HepG2 (cell line): ENCODE data around the gene C6orf132. TPM values are rescaled to one million over a fixed set of nuclear protein-coding genes. Genes with fewer than 3 reads are reported as not detected.

ENCODE experiments used
- ATF2 ChIP-seq: sonication (generic); formaldehyde crosslinking; IDR thresholded peaks from 2 replicates; pipeline ENCODE4 v1.4.0; 2020; ENCODE audit warnings: missing genetic modification reagents
- CCDC6 ChIP-seq: sonication (generic); formaldehyde crosslinking; IDR thresholded peaks from 2 replicates; pipeline ENCODE4 v1.8.1; 2022; ENCODE audit warnings: mild to moderate bottlenecking, missing genetic modification reagents, moderate library complexity
- DMTF1 ChIP-seq: sonication (generic); formaldehyde crosslinking; IDR thresholded peaks from 2 replicates; pipeline ENCODE4 v1.4.0; 2020; ENCODE audit warnings: mild to moderate bottlenecking, missing genetic modification reagents
- GTF2F1 ChIP-seq: fragments of 150-350 bp; IDR thresholded peaks from 2 replicates; pipeline ENCODE4 v1.6.1; 2014; ENCODE audit warnings: low read length
- HNRNPH1 ChIP-seq: fragments of 200-400 bp; formaldehyde crosslinking; optimal IDR thresholded peaks from 2 replicates; pipeline ENCODE3; 2017; ENCODE audit warnings: mild to moderate bottlenecking, low read depth, low read length
- HNRNPK ChIP-seq: fragments of 200-400 bp; formaldehyde crosslinking; IDR thresholded peaks from 2 replicates; pipeline ENCODE4 v1.6.1; 2018; ENCODE audit warnings: low read length, low read depth, moderate library complexity, mild to moderate bottlenecking; ENCODE audit not compliant: poor library complexity, severe bottlenecking
- MBNL3 ChIP-seq: fragments of 250-450 bp; sonication (Bioruptor Pico); conservative IDR thresholded peaks from 2 replicates; pipeline ENCODE4 v1.8.0; 2022; ENCODE audit warnings: mild to moderate bottlenecking, inconsistent platforms
- PCBP1 ChIP-seq: fragments of 200-400 bp; formaldehyde crosslinking; IDR thresholded peaks from 2 replicates; pipeline ENCODE4 v1.6.1; 2017; ENCODE audit warnings: mild to moderate bottlenecking, low read depth, low read length, borderline replicate concordance
- SKI ChIP-seq: fragments of 450-650 bp; IDR thresholded peaks from one replicate; pipeline ENCODE4 v1.6.1; 2018; ENCODE audit warnings: mild to moderate bottlenecking; ENCODE audit not compliant: partially characterized antibody
- SP1 ChIP-seq, 2 experiments: fragments of 450-650 bp in 1 of 2; sonication (generic) in 1 of 2; formaldehyde crosslinking in 1 of 2; IDR thresholded peaks; 2 replicates each; pipeline versions ENCODE4 v1.4.0 to v1.6.1; 2016 to 2020; ENCODE audit warnings: missing genetic modification reagents in 1 of 2
- ZBTB14 ChIP-seq: sonication (generic); formaldehyde crosslinking; IDR thresholded peaks from 2 replicates; pipeline ENCODE4 v1.4.0; 2020; ENCODE audit warnings: missing genetic modification reagents
- ZBTB40 ChIP-seq, 2 experiments: fragments of 450-650 bp in 1 of 2; sonication (generic) in 1 of 2; formaldehyde crosslinking in 1 of 2; IDR thresholded peaks; 2 replicates each; pipeline versions ENCODE4 v1.6.1 to v1.8.0; 2016 to 2022; ENCODE audit warnings: antibody characterized with exemption in 1 of 2, mild to moderate bottlenecking in 1 of 2, missing genetic modification reagents in 1 of 2
- ZFP1 ChIP-seq: IDR thresholded peaks from 2 replicates; pipeline ENCODE4 v1.6.1; 2016
- ZZZ3 ChIP-seq: sonication (generic); formaldehyde crosslinking; IDR thresholded peaks from 2 replicates; pipeline ENCODE4 v1.4.0; 2020; ENCODE audit warnings: missing genetic modification reagents, mild to moderate bottlenecking, borderline replicate concordance
- polyA plus RNA-seq, 8 experiments: library from polyadenylated mRNA; depleted of rRNA in 3 of 8; stranded (reverse) in 7 of 8; unstranded in 1 of 8; fragments of >200 nt; fragmentation: Illumina TruSeq in 4 of 8; extraction: Trizol in 4 of 8; gene quantifications; 2 replicates each; pipeline versions ENCODE4 v1.2.1 to v1.2.3, GENCODE V29; 2011 to 2016; ENCODE audit warnings: low read depth in 4 of 8, missing spikeins in 1 of 8, mixed read lengths in 1 of 8; ENCODE audit not compliant: insufficient read depth in 1 of 8
- total RNA-seq, 5 experiments: library from RNA; depleted of rRNA; stranded (reverse); fragments of >200 nt; fragmentation: Illumina TruSeq; extraction: Trizol; gene quantifications; 2 replicates each; pipeline ENCODE4 v1.2.3, GENCODE V29; 2016; ENCODE audit warnings: low read depth in 1 of 5

Gene C6orf132
- total and polyA plus RNA-seq, 2 of the 13 experiments (the other 11 are each of a cell fraction or from before 2014, with no cell fraction given), result 0.78 to 3.0 TPM

GRCh38 chr6:42106112-42107023, 36.1 kb downstream of the C6orf132 start (continued):
- no peak for TF ChIP-seq ZBTB40 (IDR thresholded peaks at IDR 0.05)
- TF ChIP-seq ZBTB40 (CRISPR knock-in tag; IDR thresholded peaks at IDR 0.05), result no peak
- TF ChIP-seq GTF2F1, result no peak
- no peak for TF ChIP-seq HNRNPH1
- no peak for TF ChIP-seq CCDC6 (CRISPR knock-in tag)
- TF ChIP-seq ZBTB14 (CRISPR knock-in tag), result no peak
- TF ChIP-seq SKI, result peak; percentile 85
- no peak for TF ChIP-seq DMTF1 (CRISPR knock-in tag)
- peak; percentile 85 for TF ChIP-seq HNRNPK
- TF ChIP-seq ZZZ3, result no peak
- no peak for TF ChIP-seq ZFP1 (CRISPR knock-in tag)
- TF ChIP-seq PCBP1, result peak; percentile 99
- TF ChIP-seq MBNL3, result no peak
- no peak for TF ChIP-seq ATF2 (CRISPR knock-in tag)
- TF ChIP-seq SP1 (IDR thresholded peaks at IDR 0.05), result no peak
- no peak for TF ChIP-seq SP1 (CRISPR knock-in tag; IDR thresholded peaks at IDR 0.05)
